Parathyroid adenoma (tissue), 2 donors: ENCODE measurements around the gene GCK.
"Not testable (repeated sequence)": the region's sequence is repeated elsewhere in the genome, so short reads cannot be mapped to it uniquely, and the experiment has no call there.

Source experiments
- H2AFZ ChIP-seq: fragments of 300-600 bp; sonication (generic); one replicate; pipeline ENCODE4 v1.7.0; 2017; ENCODE audit warnings: antibody characterized with exemption, mild to moderate bottlenecking
- H3K27ac ChIP-seq: fragments of 300-600 bp; sonication (generic); one replicate; pipeline ENCODE4 v1.7.0; 2017
- H3K27me3 ChIP-seq: fragments of 300-600 bp; sonication (generic); one replicate; pipeline ENCODE4 v1.7.0; 2017; ENCODE audit warnings: low read length; ENCODE audit not compliant: control insufficient read depth, insufficient read depth
- H3K36me3 ChIP-seq: fragments of 300-600 bp; sonication (generic); one replicate; pipeline ENCODE4 v1.7.0; 2017; ENCODE audit warnings: low read length; ENCODE audit not compliant: control insufficient read depth, insufficient read depth
- H3K4me1 ChIP-seq: fragments of 300-600 bp; sonication (generic); one replicate; pipeline ENCODE4 v1.7.0; 2017; ENCODE audit warnings: control low read depth
- H3K4me2 ChIP-seq: fragments of 300-600 bp; sonication (generic); one replicate; pipeline ENCODE4 v1.7.0; 2017; ENCODE audit warnings: low read length
- H3K4me3 ChIP-seq: fragments of 300-600 bp; sonication (generic); one replicate; pipeline ENCODE4 v1.7.0; 2017; ENCODE audit warnings: low read depth, low read length
- H3K79me2 ChIP-seq: fragments of 300-600 bp; sonication (generic); one replicate; pipeline ENCODE4 v1.7.0; 2017; ENCODE audit warnings: control low read depth
- H3K9ac ChIP-seq: fragments of 300-600 bp; sonication (generic); one replicate; pipeline ENCODE4 v1.7.0; 2017; ENCODE audit warnings: mild to moderate bottlenecking
- H3K9me3 ChIP-seq: fragments of 300-600 bp; sonication (generic); one replicate; pipeline ENCODE4 v1.7.0; 2017; ENCODE audit warnings: low read length; ENCODE audit not compliant: control insufficient read depth
- TF ChIP-seq, protein P1 (sequence below): fragments of 300-600 bp; sonication (generic); IDR thresholded peaks from one replicate; pipeline ENCODE4 v1.7.0; 2017; ENCODE audit warnings: antibody characterized with exemption, mild to moderate bottlenecking
- donor health status: primary hyperparathyroidism.

Gene GCK

DNA sequence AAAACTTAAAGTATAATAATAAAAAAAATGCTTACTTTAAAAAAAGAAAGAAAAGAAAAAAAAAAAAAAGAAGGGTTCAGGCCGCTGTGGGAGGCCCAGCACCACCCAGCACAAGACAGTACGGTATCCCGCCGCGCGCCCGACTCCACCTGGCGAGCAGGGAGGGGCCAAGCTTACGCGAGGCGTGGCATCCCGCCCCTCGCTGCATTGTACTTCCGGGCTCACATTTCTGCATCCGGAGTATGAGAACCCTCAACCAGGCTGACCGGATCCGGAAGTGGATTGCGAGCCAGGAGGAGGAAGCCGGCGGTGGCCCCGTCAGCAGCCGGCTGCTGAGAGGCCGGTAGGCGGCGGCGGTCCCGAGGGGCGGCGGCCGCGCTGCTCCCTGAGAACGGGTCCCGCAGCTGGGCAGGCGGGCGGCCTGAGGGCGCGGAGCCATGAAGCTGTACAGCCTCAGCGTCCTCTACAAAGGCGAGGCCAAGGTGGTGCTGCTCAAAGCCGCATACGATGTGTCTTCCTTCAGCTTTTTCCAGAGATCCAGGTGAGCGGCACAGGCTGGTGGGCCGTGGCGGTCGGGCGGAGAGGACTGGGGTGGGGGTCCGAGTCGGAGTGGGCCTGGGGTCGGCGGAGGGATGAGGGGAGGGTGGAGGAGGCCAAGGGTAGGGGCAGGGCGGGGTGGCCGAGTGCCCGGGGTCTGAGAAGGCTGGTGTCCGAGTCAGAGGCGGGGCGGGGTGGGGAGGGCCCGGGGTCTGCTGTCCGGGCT is 11.6 kb upstream of the GCK start, which contains the start of gene YKT6:
TSS of gene YKT6 (plus strand) at position 280 of the 763 bp plus-strand sequence. CDS start at position 438, 158 bp downstream.
- H3K9me3 ChIP-seq, result no peaks in the 10 kb centered on the region
- TF ChIP-seq, protein P1, sequence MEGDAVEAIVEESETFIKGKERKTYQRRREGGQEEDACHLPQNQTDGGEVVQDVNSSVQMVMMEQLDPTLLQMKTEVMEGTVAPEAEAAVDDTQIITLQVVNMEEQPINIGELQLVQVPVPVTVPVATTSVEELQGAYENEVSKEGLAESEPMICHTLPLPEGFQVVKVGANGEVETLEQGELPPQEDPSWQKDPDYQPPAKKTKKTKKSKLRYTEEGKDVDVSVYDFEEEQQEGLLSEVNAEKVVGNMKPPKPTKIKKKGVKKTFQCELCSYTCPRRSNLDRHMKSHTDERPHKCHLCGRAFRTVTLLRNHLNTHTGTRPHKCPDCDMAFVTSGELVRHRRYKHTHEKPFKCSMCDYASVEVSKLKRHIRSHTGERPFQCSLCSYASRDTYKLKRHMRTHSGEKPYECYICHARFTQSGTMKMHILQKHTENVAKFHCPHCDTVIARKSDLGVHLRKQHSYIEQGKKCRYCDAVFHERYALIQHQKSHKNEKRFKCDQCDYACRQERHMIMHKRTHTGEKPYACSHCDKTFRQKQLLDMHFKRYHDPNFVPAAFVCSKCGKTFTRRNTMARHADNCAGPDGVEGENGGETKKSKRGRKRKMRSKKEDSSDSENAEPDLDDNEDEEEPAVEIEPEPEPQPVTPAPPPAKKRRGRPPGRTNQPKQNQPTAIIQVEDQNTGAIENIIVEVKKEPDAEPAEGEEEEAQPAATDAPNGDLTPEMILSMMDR, result peak; percentile 67
- H3K27ac ChIP-seq, result peak within 1 kb of the TSS; percentile 54

DNA sequence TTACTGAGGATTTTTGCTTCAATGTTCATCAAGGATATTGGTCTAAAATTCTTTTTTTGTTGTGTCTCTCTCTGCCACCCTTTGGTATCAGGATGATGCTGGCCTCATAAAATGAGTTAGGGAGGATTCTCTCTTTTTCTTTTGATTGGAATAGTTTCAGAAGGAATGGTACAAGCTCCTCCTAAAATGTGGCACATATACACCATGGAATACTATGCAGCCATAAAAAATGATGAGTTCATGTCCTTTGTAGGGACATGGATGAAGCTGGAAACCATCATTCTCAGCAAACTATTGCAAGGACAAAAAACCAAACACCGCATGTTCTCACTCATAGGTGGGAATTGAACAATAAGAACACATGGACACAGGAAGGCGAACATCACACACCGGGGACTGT is 10.9 kb upstream of the GCK start:
- H3K27ac ChIP-seq, H3K9me3 ChIP-seq, H3K27me3 ChIP-seq, H3K9ac ChIP-seq, H3K36me3 ChIP-seq, H3K4me1 ChIP-seq, H2AFZ ChIP-seq, H3K4me2 ChIP-seq, H3K4me3 ChIP-seq: not testable (repeated sequence)
- peaks cover 14% of the 10 kb centered on the region for H3K79me2 ChIP-seq

More for the DNA sequence above, 11.6 kb upstream of the GCK start, which contains the start of gene YKT6:
- no peaks in the 10 kb centered on the region for H3K27me3 ChIP-seq
- peaks cover 14% of the 10 kb centered on the region for H3K79me2 ChIP-seq
- no peaks in the 10 kb centered on the region for H3K36me3 ChIP-seq
- peak within 1 kb of the TSS; percentile 87 for H2AFZ ChIP-seq
- H3K4me1 ChIP-seq, result no peaks in the 10 kb centered on the region
- H3K9ac ChIP-seq, result peak within 1 kb of the TSS; percentile 50
- peak within 1 kb of the TSS; percentile 92 for H3K4me3 ChIP-seq
- H3K4me2 ChIP-seq, result peak within 1 kb of the TSS; percentile 76

DNA sequence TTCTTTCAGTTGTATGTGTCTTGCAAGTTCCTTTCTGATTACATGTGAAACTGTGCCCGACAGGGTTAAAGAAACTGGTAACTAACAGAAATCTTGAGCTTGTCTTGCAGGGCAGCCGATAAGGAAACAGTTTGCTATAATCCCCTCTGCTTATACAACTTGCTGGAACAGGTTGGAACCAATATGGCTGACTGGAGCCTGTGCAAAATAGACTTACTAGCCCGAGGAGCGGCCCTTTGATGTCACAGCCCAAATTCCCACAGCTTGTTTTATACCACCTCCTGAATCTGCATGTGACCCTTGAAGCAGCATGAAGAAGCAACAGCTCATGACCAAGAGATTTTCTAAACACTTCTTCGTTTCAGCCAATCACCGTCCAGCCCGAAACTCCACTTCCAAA is 8.2 kb upstream of the GCK start:
- Histone ChIP-seq H3K36me3 (no peaks in the 10 kb centered on the region), H3K4me2 (no peak overlapping the region), H3K4me3 (no peak overlapping the region), H3K9me3 (no peaks in the 10 kb centered on the region), H3K4me1 (no peaks in the 10 kb centered on the region), H3K27ac (no peak overlapping the region), H3K79me2 (peaks cover 8% of the 10 kb centered on the region), H3K27me3 (no peaks in the 10 kb centered on the region), H2AFZ (no peak overlapping the region), H3K9ac (no peak overlapping the region)
- TF ChIP-seq, protein P1, result no peak

DNA sequence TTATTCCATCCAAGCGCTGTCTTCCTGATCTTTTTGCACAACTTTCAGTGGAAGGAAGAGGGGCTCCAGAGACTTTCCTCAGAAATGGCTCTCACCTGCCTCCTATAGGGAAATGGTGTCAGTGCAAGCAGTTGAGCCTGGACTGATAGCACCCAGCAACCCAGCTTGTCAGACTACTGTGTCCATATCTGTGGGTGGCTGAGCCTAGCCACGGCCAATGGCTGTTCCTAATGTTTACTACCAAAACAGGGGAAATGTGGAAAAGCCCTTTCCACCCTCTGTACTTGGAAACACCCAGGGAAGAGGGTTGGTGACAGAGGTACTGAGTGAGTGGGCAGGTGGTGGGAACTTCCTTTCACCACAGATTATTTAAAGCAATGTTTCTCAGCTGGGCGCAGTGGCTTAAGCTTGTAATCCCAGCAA is 7.2 kb upstream of the GCK start:
- Histone ChIP-seq H3K4me1 (no peaks in the 10 kb centered on the region), H2AFZ (no peak overlapping the region), H3K27me3 (no peaks in the 10 kb centered on the region), H3K4me3 (no peak overlapping the region), H3K36me3 (no peaks in the 10 kb centered on the region), H3K27ac (no peak overlapping the region), H3K9ac (no peak overlapping the region), H3K4me2 (no peak overlapping the region), H3K79me2 (peaks cover 1% of the 10 kb centered on the region), H3K9me3 (no peaks in the 10 kb centered on the region)
- TF ChIP-seq, protein P1, result peak; percentile 57

DNA sequence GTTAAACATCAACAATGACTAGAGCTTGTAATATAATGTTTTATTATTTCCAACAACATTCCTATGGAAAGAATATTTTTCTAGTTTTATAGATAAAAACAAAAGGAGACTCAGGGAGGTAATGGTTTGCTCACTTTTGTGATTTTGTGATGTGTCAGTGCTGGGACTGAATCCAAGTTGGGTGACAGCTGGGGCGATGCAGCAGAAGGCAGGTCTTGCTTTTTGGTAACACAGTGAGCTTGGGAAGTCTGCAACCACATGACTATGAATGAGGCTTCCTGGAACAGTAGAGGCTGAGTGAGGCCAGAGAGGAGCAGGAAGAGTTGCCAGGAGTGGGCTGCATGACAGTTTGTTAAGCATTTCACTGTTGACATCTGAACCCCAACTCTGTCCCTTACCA is 6.7 kb upstream of the GCK start:
- H3K4me2 ChIP-seq, result no peak overlapping the region
- no peaks in the 10 kb centered on the region for H3K36me3 ChIP-seq
- no peak overlapping the region for H3K27ac ChIP-seq
- no peak overlapping the region for H3K4me3 ChIP-seq
- TF ChIP-seq, protein P1, result no peak
- H3K9me3 ChIP-seq, result no peaks in the 10 kb centered on the region
- no peak overlapping the region for H3K9ac ChIP-seq
- H3K4me1 ChIP-seq, result no peaks in the 10 kb centered on the region
- H2AFZ ChIP-seq, result no peak overlapping the region
- H3K79me2 ChIP-seq, result no peaks in the 10 kb centered on the region
- no peaks in the 10 kb centered on the region for H3K27me3 ChIP-seq
